GM19455 (cell line): Measurements from ENCODE around the gene UGGT1.
"Not testable (repeated sequence)": the region's sequence is repeated elsewhere in the genome, so short reads cannot be mapped to it uniquely, and the experiment has no call there.

ENCODE experiments used
- ATAC-seq: cut with Tn5 transposase; IDR thresholded peaks from one replicate; pipeline ENCODE4 v1.9.1; 2021; ENCODE audit not compliant: unreplicated experiment

Gene UGGT1

DNA sequence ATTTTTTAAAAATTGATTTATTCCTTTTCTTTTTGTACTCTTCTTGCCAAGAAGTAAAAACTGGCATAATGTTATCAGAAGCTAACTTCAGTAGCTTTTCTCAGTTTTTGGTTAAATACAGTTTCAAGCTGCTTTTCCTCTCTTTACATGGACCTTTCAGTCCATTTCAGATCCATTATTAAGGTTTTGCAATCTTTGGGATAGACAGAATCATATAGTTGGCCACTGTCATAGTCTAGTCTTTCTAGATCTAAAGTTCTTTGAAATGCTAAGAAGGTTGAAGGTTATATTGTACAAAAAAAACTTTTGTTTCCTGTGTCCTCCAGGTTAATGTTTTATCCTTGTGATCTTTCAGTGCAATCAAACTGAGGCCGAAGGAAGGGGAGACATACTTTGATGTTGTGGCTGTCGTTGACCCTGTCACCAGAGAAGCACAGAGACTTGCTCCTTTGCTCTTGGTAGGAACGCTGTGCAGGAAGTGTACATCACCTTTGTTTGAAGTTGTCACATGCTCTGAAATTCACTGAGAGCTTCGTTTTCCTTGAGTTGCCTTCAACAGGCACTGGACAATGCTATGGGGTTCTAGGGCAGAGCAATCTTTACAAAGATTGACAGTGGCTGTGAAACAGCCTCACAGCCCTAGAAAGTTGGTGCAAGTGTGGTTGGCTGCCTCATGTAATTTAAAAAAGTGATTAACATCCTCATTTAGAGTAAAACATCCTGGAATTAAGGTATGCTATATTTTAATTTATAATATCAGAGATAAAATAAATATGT, 79.1 kb downstream of the UGGT1 start:
- ATAC-seq, result no peak

DNA sequence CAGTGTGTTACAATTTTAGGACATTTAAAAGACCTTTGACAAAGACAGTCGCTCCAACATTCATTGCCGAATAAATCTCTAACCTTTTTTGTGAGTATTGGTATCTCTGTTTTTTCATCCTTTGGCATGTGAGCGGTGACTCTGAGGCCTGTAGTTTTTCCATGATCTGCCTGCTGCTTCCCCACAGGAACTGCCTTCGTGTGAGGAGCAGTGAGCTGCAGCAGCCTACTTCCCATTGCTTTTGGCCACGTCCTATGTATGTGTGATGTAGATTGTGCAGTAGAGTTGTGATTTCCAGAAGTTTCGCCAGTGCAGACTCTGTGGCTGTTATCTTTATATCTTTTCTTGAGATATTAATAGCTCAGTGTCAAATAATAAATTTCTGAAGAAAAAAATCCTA, 79.8 kb downstream of the UGGT1 start:
- no peak for ATAC-seq

DNA sequence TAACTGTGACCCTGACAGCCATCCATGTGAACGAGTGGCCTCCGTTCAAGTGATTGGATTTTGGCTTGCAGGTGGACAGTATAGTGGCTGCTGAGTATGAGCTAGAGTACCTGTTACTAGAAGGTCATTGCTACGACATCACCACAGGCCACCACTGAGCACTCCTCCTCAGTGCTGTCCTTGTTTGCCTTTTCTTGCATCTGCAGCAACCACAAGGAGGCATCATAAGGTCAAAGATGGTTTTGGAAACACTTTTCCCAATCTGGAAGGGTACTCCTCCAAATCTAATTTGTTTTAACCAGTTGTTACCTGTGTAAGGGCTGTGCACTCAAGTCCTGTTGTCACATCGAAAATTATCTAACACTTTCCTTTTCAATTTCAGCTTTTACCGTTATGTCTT, 81.2 kb downstream of the UGGT1 start:
- ATAC-seq, result no peak

DNA sequence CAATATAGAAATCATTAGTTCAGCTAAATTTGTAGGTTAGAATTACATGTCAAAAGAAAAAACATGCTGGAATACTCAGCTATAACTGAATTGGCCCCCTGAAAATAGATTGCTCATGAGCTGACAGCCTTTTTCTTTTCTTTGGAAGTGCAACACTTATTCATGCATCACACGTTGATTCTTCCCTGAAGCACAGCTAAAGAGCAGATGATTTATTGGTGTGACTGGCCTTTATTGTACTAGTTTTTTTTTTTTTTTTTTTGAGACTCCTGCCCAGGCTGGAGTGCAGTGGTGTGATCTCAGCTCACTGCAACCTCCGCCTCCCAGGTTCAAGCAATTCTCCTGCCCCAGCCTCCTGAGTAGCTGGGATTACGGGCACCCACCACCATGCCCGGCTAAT, 83.1 kb downstream of the UGGT1 start:
- not testable (repeated sequence) for ATAC-seq

DNA sequence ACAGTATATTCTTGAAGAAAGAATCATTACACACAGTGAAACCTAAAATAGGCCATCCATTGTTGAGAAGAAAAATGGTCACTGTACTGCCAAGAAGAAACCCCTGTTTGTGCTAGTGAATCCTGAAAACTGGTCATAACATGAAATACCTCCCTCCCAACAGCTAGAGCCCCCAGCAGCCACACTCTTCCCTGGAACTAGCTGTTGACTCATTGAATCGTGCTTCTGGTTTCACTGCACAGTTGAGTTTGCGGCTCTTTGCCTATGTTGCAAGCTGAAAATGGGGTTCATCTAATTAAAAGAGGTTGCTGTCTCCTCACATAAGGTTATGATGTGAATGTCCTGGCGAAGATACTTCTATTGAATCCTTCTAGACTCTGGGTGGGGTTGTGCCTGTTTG, 86.3 kb downstream of the UGGT1 start:
- ATAC-seq, result no peak

DNA sequence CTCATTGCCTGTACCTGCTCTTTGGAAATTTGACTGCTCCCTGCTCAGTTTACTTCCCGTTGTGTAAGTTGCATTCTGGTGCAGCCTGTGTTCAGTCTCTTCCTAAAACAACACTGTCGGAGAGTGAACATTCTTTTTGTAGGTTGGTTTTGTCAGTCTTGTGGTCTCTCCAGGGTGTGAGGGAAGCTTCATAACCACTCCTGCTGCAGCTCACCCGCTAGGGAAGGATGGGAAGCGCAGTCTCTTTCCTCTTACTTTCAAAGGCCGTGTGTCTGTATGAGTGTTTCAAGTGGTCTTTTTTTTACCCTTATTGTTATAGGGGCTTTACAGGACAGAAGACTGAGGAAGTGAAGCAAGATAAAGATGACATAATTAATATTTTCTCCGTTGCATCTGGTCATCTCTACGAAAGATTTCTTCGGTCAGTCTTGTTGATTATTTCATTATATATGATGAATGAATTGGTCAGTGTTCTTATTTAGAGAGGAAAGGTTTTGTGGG, 87.2 kb downstream of the UGGT1 start:
- ATAC-seq, result no peak

DNA sequence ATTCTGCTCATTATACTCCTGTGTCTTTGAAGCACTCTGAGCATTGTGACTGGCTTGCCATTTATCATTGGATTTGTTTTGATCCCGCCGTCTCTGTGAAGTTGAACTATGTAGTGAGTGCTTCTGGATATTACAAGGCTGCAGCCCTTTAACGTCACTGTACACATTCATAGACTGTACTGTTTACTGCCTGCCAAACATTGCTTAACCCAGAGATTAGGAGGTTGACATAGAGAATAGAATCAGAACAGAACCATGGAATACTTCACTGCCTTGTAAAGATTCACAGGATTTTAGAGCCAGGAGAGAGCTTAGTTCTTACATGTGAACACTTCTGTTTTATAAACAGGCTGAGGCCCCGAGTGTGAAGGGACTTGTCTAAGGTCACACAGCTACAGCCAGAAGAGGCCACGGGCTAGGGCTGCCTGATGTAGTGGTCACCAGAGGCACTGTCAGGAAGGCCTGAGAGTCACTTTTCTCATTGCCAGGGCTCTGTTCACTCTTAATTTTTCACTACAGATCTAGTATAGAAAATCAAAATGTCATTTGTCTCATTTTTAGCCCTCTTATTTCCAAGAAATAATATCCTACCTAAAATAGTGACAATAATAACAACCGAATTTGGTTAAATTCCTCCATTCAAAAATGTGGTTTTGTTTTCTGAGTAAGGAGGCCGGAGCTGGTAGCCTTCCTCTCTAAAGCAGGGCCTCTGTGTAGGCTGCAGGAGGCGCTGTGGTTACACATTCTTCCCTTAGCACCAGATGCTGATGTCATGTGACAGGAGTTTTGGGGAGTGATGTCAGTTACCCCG, 87.9 kb downstream of the UGGT1 start:
- no peak for ATAC-seq

DNA sequence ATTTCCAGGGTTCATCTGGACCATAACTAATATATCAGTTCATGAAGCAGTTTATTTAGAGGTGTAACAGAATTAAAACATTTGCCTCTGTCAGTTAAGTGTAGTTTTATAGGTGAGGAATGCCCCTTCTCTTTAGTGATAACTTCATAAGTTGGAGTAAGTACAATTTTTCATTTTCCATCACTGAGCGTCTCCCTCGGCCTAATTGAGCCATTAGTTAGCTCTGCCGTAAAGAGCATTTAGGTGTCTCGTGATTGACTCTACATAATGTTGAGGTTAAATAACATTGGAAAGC, 88.4 kb downstream of the UGGT1 start:
- no peak for ATAC-seq

DNA sequence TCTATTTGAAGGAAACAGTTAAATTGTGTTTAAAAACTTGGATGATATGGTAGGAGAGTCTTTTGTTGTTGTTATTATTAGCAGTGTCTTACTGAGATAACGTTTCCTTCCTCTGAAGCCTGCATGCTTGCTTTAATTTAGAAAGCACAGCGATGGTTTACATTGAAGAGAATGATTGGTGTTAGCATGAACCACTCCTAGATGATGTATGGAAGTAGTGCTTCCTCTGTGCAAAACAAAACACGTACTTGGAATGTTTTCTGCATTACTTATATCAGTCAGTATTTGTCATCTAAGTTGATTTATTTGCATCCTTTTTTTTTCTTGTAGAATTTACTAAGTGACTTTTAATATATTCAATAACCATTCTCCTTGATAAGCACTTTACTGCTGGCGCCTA, 89.0 kb downstream of the UGGT1 start:
- ATAC-seq, result no peak

DNA sequence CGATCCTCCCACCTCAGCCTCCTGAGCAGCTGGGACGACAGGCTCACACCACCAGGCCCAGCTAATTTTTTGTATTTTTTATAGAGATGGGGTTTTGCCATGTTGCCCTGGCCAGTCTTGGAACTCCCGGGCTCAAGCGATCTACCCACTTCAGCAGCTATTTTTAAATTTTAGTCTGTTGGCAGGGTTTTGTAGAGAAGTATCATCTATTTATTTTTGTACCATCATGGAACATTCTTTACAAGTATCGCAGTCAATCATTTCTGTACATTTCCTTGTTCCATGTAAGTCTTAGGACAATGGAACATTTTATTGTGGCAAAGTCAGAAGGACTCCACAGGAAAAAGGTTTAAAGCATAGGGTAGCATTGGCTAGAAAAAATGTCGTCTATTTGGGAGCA, 94.6 kb downstream of the UGGT1 start:
- ATAC-seq, result no peak

DNA sequence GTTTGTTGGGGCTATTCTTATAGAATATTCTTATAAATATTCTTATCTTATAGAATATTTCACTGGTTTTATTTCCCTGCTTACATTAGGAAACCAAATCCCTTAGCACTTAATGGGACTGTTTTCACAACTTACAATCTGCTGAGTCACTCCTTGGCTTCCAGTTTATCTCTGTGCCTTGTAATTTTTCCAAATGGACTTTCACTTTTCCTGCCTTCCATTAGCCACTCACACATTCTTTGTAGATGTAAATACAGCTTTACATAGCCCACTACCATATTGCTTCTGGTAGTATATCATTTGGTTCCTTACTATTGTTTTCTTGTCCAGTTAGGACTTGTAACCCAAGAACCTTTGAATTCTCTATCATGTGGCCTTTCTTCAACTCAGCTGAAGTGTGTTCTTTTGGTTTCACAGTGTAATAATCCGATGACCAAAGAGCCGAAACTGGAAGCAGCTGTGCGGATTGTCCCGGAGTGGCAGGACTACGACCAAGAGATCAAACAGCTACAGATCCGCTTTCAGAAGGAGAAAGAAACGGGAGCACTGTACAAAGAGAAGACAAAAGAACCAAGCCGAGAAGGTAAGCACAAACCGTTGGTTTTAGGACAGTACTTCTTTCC, 96.1 kb downstream of the UGGT1 start:
- no peak for ATAC-seq

DNA sequence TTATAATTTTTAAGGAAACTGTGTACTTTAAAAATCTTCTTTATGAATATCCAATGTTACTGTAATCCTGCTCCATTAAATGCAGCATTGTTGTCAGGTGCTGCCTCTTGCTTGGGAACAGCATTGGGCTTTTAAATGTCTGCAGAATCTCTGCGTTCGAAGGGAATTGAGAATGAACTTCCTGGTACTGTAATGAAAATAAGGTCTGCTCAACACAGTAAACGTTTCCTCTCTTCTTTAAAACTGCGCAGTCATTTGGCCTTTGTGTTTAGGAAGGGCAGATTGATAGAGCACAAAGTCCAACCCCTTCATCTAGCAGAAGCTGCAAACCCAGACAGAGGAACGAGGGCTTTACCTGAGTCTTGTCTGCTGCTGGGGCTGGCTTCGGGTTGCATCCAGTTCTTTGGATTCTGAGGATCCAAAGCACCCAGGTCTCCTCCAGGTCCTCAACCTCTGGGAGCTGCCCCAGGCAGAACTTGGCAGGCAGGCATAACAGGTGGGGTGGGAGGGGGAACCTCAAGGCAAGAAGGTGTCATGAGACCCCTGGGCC, 104.5 kb downstream of the UGGT1 start:
- no peak for ATAC-seq

DNA sequence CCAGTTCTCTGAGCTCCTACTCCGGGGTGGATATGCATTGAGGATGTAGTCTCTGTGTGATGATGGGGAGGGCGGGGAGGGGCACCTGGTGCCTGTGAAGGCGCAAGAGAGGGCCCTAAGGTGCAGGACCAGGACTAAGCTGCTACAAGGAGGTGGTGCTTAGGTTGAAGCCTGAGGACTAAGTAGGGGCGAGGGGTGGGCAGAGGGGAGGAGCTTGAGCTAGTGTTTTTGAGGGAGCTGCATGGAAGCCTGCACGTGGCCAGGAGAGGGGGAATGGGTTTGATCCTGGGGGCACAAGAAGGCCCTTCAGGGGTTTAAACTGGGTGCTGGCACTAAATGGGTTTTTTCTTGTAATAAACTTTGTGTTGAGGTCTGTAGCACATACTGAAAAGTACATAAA, 105.0 kb downstream of the UGGT1 start:
- no peak for ATAC-seq

DNA sequence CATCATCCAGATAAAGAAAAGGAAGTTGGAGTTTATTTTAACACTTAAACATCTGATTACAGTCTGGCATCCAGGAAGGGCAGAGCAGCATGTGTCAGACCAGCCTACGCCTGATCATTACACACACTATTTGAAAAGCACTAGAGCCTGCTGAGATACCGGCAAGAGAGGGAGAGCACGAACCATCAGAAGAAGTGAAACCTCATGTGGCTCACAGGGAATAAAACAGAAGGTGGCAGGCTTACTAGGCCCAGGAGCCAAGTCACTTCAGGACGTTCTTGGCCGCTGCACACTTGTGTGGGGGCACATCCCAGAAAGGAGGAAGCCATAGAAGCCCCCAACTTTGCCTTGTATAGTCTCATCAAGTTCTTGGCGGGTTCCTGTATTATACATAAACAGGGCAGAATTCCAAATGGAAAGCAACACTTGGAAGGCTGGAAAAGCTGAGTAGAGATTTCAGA, 105.5 kb downstream of the UGGT1 start:
- no peak for ATAC-seq

DNA sequence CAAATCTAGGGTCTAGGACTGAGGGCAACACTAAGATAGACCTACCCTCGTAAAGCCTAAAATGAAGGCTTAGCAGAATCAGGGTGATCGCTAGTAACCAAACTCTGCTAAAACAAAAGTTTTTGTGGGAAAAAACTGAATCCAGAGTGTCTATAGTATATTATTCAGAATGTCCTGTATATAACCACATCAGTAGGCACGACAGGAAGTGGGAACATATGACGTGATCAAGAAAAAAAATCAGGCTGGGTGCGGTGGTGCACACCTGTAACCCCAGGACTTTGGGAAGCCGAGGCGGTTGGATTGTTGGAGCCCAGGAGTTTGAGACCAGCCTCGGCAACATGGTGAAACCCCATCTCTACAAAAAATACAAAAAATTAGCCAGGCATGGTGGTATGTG, 106.1 kb downstream of the UGGT1 start:
- ATAC-seq, result no peak

DNA sequence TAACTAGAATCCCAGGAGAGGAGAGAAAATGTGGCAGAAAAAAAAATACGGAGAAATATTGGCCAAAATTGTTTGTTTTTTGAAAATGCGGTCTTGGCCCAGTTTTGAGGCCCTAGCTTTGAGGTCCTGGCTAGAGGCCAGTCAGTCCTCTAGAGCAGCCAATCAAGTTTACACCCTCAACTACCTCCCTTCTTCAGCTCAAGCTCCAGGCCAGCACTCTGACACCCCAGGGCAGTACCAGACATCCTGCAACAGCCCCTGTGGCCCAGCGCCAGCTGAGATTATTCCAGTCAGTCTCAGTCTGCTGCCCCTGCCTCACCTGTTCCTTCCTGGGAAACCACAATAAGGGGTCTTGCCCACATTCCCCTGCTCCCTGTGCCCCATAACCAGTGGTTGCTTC, 107.7 kb downstream of the UGGT1 start:
- no peak for ATAC-seq

DNA sequence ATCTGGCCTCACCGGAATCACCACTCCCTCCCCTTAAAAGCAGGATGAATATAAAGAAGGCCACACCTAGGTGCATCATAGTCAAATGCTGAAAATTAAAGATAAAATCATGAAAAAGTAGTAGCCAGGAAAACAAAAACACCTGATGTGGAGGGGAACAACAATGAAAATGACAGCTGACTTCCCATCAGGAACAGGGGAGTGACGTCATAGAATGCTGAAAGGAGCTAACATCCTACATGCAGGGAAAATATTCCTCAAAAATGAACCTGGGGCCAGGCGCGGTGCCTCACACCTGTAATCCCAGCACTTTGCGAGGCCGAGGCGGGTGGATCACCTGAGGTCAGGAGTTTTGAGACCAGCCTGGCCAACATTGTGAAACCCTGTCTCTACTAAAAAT, 108.1 kb downstream of the UGGT1 start:
- ATAC-seq, result no peak

DNA sequence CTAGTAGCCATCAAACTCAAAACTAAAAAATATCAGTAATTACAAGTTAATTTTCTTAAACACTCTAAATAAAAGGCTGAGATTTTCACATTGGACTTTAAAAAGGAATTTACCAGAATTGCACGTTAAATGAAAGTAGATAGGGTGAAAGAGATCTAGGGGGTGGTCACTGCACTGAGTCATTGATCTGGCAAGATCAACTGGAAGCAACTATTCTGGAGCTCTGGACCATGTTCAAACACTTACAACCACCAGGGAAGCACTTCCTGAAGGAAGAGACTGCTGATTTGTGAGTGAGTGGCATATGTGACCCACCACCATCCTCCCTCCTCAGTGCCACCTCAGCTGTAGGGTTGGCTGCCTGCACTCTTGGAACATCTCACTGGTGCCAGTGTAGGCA, 111.8 kb downstream of the UGGT1 start:
- ATAC-seq, result no peak

DNA sequence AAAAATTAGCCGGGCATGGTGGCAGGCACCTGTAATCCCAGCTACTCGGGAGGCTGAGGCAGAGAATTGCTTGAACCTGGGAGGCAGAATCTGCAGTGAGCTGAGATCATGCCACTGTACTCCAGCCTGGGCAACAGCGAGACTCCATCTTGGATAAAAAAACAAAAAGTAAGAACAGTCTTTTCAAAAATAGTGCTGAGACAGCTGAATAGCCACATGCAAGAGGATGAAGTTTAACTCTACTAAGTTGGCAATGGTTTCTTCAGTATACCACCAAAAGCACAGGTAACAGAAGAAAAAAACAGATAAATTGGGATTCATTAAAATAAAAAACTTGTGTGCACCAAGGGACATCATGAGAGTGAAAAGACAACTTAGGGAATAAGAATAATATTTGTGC, 115.2 kb downstream of the UGGT1 start:
- no peak for ATAC-seq

DNA sequence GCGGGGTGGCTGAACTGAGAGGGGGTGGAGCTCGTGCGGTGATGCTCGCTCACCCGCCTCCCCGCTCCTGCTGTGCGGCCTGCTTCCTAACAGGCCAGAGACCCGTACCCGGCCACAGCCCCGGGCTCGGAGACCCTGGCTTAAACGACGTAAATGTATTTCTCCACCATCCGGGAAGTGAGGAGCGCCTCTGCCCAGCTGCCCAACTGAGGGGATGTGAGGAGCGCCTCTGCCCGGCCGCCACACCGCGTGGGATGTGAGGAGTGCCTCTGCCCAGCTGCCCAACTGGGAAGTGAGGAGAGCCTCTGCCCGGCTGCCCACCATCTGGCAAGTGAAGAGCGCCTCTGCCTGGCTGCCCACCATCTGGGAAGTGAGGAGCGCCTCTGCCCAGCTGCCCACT, 117.0 kb downstream of the UGGT1 start:
- ATAC-seq, result no peak

DNA sequence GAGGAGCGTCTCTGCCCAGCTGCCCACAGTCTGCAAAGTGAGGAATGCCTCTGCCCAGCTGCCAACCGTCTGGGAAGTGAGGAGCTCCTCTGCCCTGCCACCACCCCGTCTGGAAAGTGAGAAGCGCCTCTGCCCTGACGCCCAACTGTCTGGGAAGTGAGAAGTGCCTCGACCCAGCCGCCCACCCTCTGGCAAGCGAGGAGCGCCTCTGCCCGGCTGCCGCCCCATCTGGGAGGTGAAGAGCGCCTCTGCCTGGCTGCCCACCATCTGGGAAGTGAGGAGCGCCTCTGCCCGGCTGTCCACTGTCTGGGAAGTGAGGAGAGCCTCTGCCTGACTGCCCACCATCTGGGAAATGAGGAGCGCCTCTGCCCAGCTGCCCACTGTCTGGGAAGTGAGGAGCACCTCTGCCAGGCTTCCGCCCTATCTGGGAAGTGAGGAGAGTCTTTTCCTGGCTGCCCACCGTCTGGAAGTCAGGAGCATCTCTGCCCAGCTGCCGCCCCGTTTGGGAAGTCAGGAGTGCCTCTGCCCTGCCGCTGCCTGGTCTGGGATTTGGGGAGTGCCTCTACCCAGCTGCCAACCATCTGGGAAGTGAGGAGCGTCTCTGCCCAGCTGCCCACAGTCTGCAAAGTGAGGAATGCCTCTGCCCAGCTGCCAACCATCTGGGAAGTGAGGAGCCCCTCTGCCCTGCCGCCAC, 117.8 kb downstream of the UGGT1 start:
- ATAC-seq, result not testable (repeated sequence)
